Measurements from ENCODE around the gene THSD4.

DNA sequence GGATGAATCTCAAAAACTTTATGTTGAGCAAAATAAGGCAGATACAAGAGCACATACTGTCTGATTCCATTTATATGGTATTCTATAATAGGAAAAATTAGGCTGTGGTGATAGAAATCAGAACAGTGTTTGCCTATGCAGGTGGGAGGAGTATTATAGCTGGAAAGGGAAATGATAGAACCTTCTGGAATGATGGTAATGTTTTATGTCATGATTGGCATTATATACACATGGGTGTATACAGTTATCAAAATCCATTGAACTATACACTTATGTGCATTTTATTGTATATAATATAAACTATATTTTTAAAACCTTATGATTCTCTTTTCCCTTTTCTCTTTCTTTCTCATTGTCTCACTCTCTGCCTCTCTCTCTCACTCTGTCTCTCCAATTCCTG is 156.1 kb downstream of the THSD4 start:
- TF ChIP-seq, protein P1, sequence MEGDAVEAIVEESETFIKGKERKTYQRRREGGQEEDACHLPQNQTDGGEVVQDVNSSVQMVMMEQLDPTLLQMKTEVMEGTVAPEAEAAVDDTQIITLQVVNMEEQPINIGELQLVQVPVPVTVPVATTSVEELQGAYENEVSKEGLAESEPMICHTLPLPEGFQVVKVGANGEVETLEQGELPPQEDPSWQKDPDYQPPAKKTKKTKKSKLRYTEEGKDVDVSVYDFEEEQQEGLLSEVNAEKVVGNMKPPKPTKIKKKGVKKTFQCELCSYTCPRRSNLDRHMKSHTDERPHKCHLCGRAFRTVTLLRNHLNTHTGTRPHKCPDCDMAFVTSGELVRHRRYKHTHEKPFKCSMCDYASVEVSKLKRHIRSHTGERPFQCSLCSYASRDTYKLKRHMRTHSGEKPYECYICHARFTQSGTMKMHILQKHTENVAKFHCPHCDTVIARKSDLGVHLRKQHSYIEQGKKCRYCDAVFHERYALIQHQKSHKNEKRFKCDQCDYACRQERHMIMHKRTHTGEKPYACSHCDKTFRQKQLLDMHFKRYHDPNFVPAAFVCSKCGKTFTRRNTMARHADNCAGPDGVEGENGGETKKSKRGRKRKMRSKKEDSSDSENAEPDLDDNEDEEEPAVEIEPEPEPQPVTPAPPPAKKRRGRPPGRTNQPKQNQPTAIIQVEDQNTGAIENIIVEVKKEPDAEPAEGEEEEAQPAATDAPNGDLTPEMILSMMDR (conservative IDR thresholded peaks at IDR 0.05; ENCODE audit: low read length) = no peak
- no peak for TF ChIP-seq EZH2phosphoT487 (IDR thresholded peaks at IDR 0.05; ENCODE audit: borderline replicate concordance)

Measured in Loucy (cell line).